Breast epithelium (tissue), 4 donors: Measurements from ENCODE around the gene LIN7C. TPM values are rescaled to one million over a fixed set of nuclear protein-coding genes. Genes with fewer than 3 reads are reported as not detected.

Experiments used
- DNase-seq, 2 donors: peaks; one replicate each; pipeline ENCODE4 v3.0.0-alpha.2; 2019; ENCODE audit warnings: low spot score in 2 of 2
- H3K27ac ChIP-seq, 2 donors: fragments of 200-600 bp; sonication (generic) in 1 of 2; one replicate each; pipeline ENCODE4 v1.5.1; 2016 to 2019; ENCODE audit warnings: mild to moderate bottlenecking in 1 of 2
- H3K27me3 ChIP-seq, 2 donors: fragments of 200-600 bp; sonication (generic) in 1 of 2; one replicate each; pipeline versions ENCODE4 v1.5.1 to v1.6.0; 2017 to 2019; ENCODE audit warnings: control low read depth in 1 of 2, mild to moderate bottlenecking in 1 of 2
- H3K36me3 ChIP-seq: fragments of 200-600 bp; one replicate; pipeline ENCODE4 v1.5.1; 2019
- H3K4me1 ChIP-seq, 2 donors: fragments of 200-600 bp; sonication (generic); one replicate each; pipeline ENCODE4 v1.5.1; 2016 to 2019; ENCODE audit warnings: control low read depth in 1 of 2
- H3K4me3 ChIP-seq, 3 donors: fragments of 200-600 bp; sonication (generic); 1 replicate in 2 of 3; 2 replicates in 1 of 3; pipeline ENCODE4 v1.5.1; 2016 to 2019; ENCODE audit warnings: mild to moderate bottlenecking in 3 of 3, moderate library complexity in 2 of 3
- H3K9me3 ChIP-seq, 2 donors: fragments of 200-600 bp; sonication (generic) in 1 of 2; one replicate each; pipeline ENCODE4 v1.5.1; 2016 to 2019; ENCODE audit warnings: control low read depth in 1 of 2
- POLR2A ChIP-seq: fragments of 450-650 bp; IDR thresholded peaks from one replicate; pipeline ENCODE4 v1.6.1; 2016; ENCODE audit warnings: antibody characterized with exemption, mild to moderate bottlenecking, moderate library complexity
- POLR2AphosphoS5 ChIP-seq, 3 donors: sonication (generic); formaldehyde crosslinking; IDR thresholded peaks; one replicate each; pipeline ENCODE4 v1.6.1; 2017; ENCODE audit warnings: antibody characterized with exemption in 3 of 3
- intact Hi-C: fragments of 100-400 bp; cut with DNase I; formaldehyde crosslinking; loops from one replicate; pipeline ENCODE4 v1.15.1; 2023; ENCODE audit warnings: low total_unique reads
- total RNA-seq, 3 donors: library from RNA; depleted of rRNA; stranded (reverse); fragments of >200 nt; gene quantifications; one replicate each; pipeline ENCODE4 v1.1.0, GENCODE V29; 2016
- TF ChIP-seq, protein P1 (sequence below), 3 donors: fragments of 450-650 bp; IDR thresholded peaks; one replicate each; pipeline ENCODE4 v1.5.1; 2016 to 2017; ENCODE audit warnings: antibody characterized with exemption in 3 of 3, mild to moderate bottlenecking in 3 of 3, moderate library complexity in 3 of 3

The LIN7C gene
- total RNA-seq, 3 donors from 2014 or later, result 26.6 to 43.8 (median 38.0) TPM

DNA sequence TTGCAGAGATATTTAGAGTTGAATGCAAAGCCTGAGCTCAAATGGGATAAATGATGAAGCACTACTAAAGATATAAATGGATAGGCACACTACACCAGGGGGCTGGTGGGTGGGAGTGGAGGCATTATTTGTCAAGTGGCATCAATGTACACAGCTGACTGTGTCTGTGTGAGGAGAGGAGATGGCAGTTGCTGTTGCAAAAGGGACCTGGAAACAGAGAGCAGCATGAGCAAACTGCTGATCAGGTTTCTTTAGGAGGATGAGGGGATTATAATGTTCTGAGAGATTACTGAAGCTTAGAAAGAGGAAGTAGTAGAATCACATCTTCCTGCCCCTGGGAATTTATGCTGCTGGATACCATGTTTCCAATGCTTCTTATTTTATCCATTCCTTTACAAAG, 39.4 kb upstream of the LIN7C start:
- no peak overlapping the region for H3K27ac ChIP-seq
- TF ChIP-seq POLR2AphosphoS5 (IDR thresholded peaks at IDR 0.05) (no peak), POLR2A (no peak)
- TF ChIP-seq, protein P1, sequence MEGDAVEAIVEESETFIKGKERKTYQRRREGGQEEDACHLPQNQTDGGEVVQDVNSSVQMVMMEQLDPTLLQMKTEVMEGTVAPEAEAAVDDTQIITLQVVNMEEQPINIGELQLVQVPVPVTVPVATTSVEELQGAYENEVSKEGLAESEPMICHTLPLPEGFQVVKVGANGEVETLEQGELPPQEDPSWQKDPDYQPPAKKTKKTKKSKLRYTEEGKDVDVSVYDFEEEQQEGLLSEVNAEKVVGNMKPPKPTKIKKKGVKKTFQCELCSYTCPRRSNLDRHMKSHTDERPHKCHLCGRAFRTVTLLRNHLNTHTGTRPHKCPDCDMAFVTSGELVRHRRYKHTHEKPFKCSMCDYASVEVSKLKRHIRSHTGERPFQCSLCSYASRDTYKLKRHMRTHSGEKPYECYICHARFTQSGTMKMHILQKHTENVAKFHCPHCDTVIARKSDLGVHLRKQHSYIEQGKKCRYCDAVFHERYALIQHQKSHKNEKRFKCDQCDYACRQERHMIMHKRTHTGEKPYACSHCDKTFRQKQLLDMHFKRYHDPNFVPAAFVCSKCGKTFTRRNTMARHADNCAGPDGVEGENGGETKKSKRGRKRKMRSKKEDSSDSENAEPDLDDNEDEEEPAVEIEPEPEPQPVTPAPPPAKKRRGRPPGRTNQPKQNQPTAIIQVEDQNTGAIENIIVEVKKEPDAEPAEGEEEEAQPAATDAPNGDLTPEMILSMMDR (IDR thresholded peaks at IDR 0.05), result no peak
- no peaks in the 10 kb centered on the region for H3K36me3 ChIP-seq
- H3K9me3 ChIP-seq, result no peaks in the 10 kb centered on the region
- DNase-seq, result no peak
- H3K27me3 ChIP-seq, result no peaks in the 10 kb centered on the region
- intact Hi-C loops, result no loop called here
- no peak overlapping the region for H3K4me3 ChIP-seq
- no peaks in the 10 kb centered on the region for H3K4me1 ChIP-seq

DNA sequence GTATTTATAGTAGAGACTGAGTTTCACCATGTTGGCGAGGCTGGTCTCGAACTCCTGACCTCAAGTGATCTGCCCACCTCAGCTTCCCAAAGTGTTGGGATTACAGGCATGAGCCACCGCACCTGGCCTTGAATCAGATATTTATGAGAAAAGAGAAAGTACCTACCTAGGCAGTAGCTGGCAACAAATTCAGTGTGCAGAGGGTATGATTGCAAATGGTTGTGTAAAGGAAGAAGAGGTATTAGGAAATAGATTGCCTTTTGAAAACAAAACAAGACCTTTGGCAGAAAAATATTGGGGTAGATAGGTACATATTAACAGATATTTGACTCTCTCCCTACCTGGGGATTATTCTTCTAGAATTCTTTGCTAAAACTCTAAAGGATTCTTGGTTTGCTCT, 38.5 kb upstream of the LIN7C start:
- Histone ChIP-seq H3K9me3 (no peaks in the 10 kb centered on the region), H3K27me3 (no peaks in the 10 kb centered on the region), H3K36me3 (no peaks in the 10 kb centered on the region), H3K4me3 (no peak overlapping the region), H3K27ac (no peak overlapping the region), H3K4me1 (no peaks in the 10 kb centered on the region)
- no peak for DNase-seq
- intact Hi-C loops, result no loop called here
- TF ChIP-seq, protein P1 (IDR thresholded peaks at IDR 0.05), result no peak
- no peak for TF ChIP-seq POLR2A

DNA sequence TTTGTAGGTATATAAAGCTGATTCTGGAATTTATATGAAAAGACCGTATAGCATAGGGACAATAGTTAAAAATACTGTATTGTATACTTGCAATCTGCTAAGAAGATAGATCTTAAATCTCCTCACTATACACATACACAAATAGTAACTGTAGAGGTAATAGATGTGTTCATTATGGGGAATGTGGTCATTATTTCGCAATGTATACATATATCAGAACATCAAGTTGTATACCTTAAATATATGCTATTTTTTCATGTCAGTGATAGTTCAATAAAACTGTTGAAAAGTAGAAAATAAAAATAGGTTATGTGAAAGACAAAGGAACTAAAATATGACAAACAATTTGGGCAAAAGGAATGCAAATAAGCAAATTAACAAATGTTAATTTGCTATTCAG, 35.2 kb upstream of the LIN7C start:
- intact Hi-C loops, result no loop called here
- Histone ChIP-seq H3K4me1 (no peaks in the 10 kb centered on the region), H3K27me3 (no peaks in the 10 kb centered on the region), H3K27ac (no peak overlapping the region), H3K36me3 (no peaks in the 10 kb centered on the region), H3K4me3 (no peak overlapping the region), H3K9me3 (no peaks in the 10 kb centered on the region)
- TF ChIP-seq POLR2A, result no peak
- no peak for TF ChIP-seq POLR2AphosphoS5 (IDR thresholded peaks at IDR 0.05)
- TF ChIP-seq, protein P1 (IDR thresholded peaks at IDR 0.05), result no peak
- DNase-seq, result no peak

DNA sequence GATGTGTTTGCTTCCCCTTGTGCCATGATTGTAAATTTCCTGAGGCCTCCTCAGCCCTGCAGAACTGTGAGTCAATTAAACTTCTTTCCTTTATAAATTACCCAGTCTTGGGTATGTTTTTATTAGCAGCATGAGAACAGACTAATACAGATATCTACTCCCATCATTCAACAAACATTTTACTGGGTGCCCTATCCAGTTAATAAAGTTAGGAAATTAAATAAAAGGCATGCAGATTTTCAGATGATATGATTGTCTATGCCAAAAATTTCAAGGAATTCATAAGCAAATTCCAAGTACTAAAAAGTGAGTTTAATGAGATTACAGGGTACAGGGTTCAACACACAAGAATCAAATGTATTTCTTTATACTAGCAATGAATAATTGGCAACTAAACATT, 33.5 kb upstream of the LIN7C start:
- TF ChIP-seq POLR2AphosphoS5 (IDR thresholded peaks at IDR 0.05) (no peak), POLR2A (no peak)
- TF ChIP-seq, protein P1 (IDR thresholded peaks at IDR 0.05), result no peak
- no peaks in the 10 kb centered on the region for H3K36me3 ChIP-seq
- H3K9me3 ChIP-seq, result no peaks in the 10 kb centered on the region
- no peak overlapping the region for H3K27ac ChIP-seq
- no peaks in the 10 kb centered on the region for H3K27me3 ChIP-seq
- H3K4me3 ChIP-seq, result no peak overlapping the region
- no peaks in the 10 kb centered on the region for H3K4me1 ChIP-seq
- intact Hi-C loops, result no loop called here
- no peak for DNase-seq

DNA sequence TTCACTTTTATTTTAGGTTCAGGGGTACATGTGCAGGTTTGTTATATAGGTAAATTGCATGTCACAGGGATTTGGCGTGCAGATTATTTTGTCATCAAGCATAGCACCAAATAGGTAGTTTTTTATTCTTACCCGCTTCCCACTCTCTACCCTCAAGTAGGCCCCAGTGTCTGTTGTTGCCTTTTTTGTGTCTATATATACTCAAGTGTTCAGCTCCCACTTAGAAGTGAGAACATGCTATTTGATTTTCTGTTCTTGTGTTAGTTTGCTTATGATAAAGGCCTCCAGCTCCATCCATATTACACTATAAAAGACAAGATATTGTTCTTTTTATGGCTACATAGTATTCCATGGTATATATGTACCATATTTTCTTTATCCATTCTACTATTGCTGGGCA, 28.5 kb upstream of the LIN7C start:
- Histone ChIP-seq H3K27me3 (no peaks in the 10 kb centered on the region), H3K4me3 (no peak overlapping the region), H3K9me3 (no peaks in the 10 kb centered on the region), H3K36me3 (no peaks in the 10 kb centered on the region), H3K4me1 (no peaks in the 10 kb centered on the region), H3K27ac (no peak overlapping the region)
- intact Hi-C loops, result no loop called here
- TF ChIP-seq, protein P1 (IDR thresholded peaks at IDR 0.05), result no peak
- TF ChIP-seq POLR2AphosphoS5 (IDR thresholded peaks at IDR 0.05), result no peak
- no peak for TF ChIP-seq POLR2A
- DNase-seq, result no peak
